Suprapubic skin (tissue), 3 donors: ENCODE measurements around the gene SHROOM3.

Experiments used
- CTCF ChIP-seq, 2 donors: fragments of 200-600 bp in 1 of 2; fragments of 450-650 bp in 1 of 2; sonication (generic) in 1 of 2; IDR thresholded peaks; one replicate each; pipeline ENCODE4 v1.5.1; 2016 to 2019; ENCODE audit warnings: antibody characterized with exemption in 2 of 2, mild to moderate bottlenecking in 1 of 2, moderate library complexity in 1 of 2
- POLR2A ChIP-seq, 2 donors: fragments of 450-650 bp; IDR thresholded peaks; one replicate each; pipeline ENCODE4 v1.6.1; 2017; ENCODE audit warnings: antibody characterized with exemption in 2 of 2, mild to moderate bottlenecking in 2 of 2, moderate library complexity in 2 of 2

- no peak for TF ChIP-seq CTCF (IDR thresholded peaks at IDR 0.05)
- no peak for TF ChIP-seq POLR2A (IDR thresholded peaks at IDR 0.05)
These were observed 364.7 kb downstream of the SHROOM3 start for GRCh38 chr4:76799718-76800117.
